ENCODE data around the gene FGA. TPM values are rescaled to one million over a fixed set of nuclear protein-coding genes. Genes with fewer than 3 reads are reported as not detected.
A peak's percentile ranks its signal among the peaks of the same experiment; 100 is the strongest.

FGA gene
- total and polyA plus RNA-seq, 4 donors = 8,747 to 25,210 (median 14,399) TPM

DNA sequence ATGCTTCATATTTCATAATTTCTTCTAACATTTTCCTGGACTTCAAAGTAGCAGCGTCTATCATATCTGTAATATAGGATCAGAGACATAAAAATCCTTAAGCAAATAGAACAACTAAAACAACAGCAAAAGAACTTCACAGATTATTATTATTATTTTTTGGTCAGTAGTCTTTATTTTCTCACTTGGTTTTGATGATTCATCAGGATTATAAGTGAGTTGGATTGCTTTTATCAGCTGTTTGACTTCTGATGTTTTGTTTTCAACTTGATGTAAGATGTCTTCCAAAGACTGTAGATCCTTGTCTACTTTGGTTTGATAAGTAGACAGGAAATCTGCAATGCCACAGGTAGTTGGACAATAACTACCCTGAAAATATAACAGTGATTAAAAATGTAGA, 21.3 kb upstream of the FGA start:
- H3K9me3 ChIP-seq (ENCODE audit: control insufficient read depth in 4 of 4, low read length in 3 of 4) = no peaks in the 10 kb centered on the region
- H3K4me3 ChIP-seq (ENCODE audit: low read depth in 1 of 3, low read length in 3 of 3) = peak overlapping the region; percentile 77 to 89 (median 87)
- H3K9ac ChIP-seq (ENCODE audit: low read depth in 1 of 2, low read length in 2 of 2) = peak overlapping the region; percentile 53 to 95
- no peak for DNase-seq (ENCODE audit: low spot score)
- H3K27me3 ChIP-seq (ENCODE audit: control insufficient read depth in 4 of 4, insufficient read depth in 4 of 4, low read length in 3 of 4) = no peaks in the 10 kb centered on the region
- peaks cover 4 to 47% (median 24%) of the 10 kb centered on the region in 4 donors for H3K4me1 ChIP-seq (ENCODE audit: control insufficient read depth in 4 of 4, insufficient read depth in 4 of 4, low read length in 3 of 4)
- peak overlapping the region; percentile 32 to 62 for H3K27ac ChIP-seq (ENCODE audit: low read depth in 1 of 2, low read length in 2 of 2)
- TF ChIP-seq CTCF (IDR thresholded peaks at IDR 0.05; ENCODE audit: low read depth, low read length, missing input control) = no peak
- TF ChIP-seq HNF4G (IDR thresholded peaks at IDR 0.05) = no peak
- TF ChIP-seq GABPA (IDR thresholded peaks at IDR 0.05 in 1 of 2, conservative IDR thresholded peaks at IDR 0.05 in 1 of 2) = no peak
- TF ChIP-seq TAF1 (conservative IDR thresholded peaks at IDR 0.05) = no peak
- no peak for TF ChIP-seq RXRA (IDR thresholded peaks at IDR 0.05)
- H3K36me3 ChIP-seq (ENCODE audit: control insufficient read depth in 4 of 4, insufficient read depth in 3 of 4, low read depth in 1 of 4, low read length in 3 of 4) = peaks cover 2 to 36% (median 23%) of the 10 kb centered on the region in 4 donors
- 34% methylated on average over 1 of the region's 1 CpG for WGBS

DNA sequence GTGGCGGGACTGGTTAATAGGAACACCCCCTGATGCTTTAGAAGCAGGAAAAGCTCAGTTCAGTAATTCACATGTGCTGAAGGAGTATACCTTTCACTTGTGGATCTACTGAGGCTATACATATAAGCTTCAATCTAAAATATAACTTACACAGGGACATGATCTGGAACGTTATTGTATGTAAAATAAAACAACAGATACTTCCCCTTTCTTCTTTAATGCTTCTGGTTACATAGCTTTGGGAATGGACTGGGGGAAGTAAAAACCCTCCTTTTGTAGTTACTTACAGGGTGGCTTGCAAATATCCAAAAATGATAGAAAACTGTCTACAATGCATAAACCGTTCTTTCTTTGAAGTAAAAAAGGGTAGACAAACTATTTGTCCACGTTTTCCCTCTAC, 20.0 kb upstream of the FGA start:
- Histone ChIP-seq H3K27ac (ENCODE audit: low read depth in 1 of 2, low read length in 2 of 2) (peak overlapping the region; percentile 47 to 62), H3K4me1 (ENCODE audit: control insufficient read depth in 4 of 4, insufficient read depth in 4 of 4, low read length in 3 of 4) (peaks cover 3 to 38% (median 17%) of the 10 kb centered on the region in 4 donors), H3K9ac (ENCODE audit: low read depth in 1 of 2, low read length in 2 of 2) (peak overlapping the region; percentile 53 to 95), H3K27me3 (ENCODE audit: control insufficient read depth in 4 of 4, insufficient read depth in 4 of 4, low read length in 3 of 4) (no peaks in the 10 kb centered on the region), H3K9me3 (ENCODE audit: control insufficient read depth in 4 of 4, low read length in 3 of 4) (no peaks in the 10 kb centered on the region), H3K4me3 (ENCODE audit: low read depth in 1 of 3, low read length in 3 of 3) (peak overlapping the region; percentile 77 to 89 (median 87)), H3K36me3 (ENCODE audit: control insufficient read depth in 4 of 4, insufficient read depth in 3 of 4, low read depth in 1 of 4, low read length in 3 of 4) (peaks cover 2 to 39% (median 28%) of the 10 kb centered on the region in 4 donors)
- DNase-seq (ENCODE audit: low spot score) = no peak
- 23% methylated on average over 4 of the region's 4 CpGs for WGBS
- no peak for TF ChIP-seq TAF1 (conservative IDR thresholded peaks at IDR 0.05)
- no peak for TF ChIP-seq CTCF (IDR thresholded peaks at IDR 0.05; ENCODE audit: low read depth, low read length, missing input control)
- no peak for TF ChIP-seq REST (IDR thresholded peaks at IDR 0.05)
- TF ChIP-seq, protein P1, sequence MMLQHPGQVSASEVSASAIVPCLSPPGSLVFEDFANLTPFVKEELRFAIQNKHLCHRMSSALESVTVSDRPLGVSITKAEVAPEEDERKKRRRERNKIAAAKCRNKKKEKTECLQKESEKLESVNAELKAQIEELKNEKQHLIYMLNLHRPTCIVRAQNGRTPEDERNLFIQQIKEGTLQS (IDR thresholded peaks at IDR 0.05) = no peak
- no peak for TF ChIP-seq FOXA2 (IDR thresholded peaks at IDR 0.05)
- TF ChIP-seq JUND (IDR thresholded peaks at IDR 0.05) = no peak
- TF ChIP-seq EGR1 (IDR thresholded peaks at IDR 0.05; ENCODE audit: low read depth in 2 of 2) = no peak
- no peak for TF ChIP-seq RXRA (IDR thresholded peaks at IDR 0.05)
- TF ChIP-seq MAX (IDR thresholded peaks at IDR 0.05) = no peak
- no peak for TF ChIP-seq HNF4G (IDR thresholded peaks at IDR 0.05)
- no peak for TF ChIP-seq NR2F2 (IDR thresholded peaks at IDR 0.05)
- TF ChIP-seq SP1 (IDR thresholded peaks at IDR 0.05) = no peak
- no peak for TF ChIP-seq GABPA (IDR thresholded peaks at IDR 0.05 in 1 of 2, conservative IDR thresholded peaks at IDR 0.05 in 1 of 2)
- no peak for TF ChIP-seq HNF4A (conservative IDR thresholded peaks at IDR 0.05)
- no peak for TF ChIP-seq FOXA1 (IDR thresholded peaks at IDR 0.05)
